Stimulated activated CD8-positive, alpha-beta memory T cell treated with anti-CD3 and anti-CD28 coated beads, Interleukin-7, amount 100 ng/mL, for 4 hours (primary cell): ENCODE results near the gene NMT2.

ENCODE experiments used
- DNase-seq, 2 donors: peaks; one replicate each; pipeline ENCODE4 v3.0.0-alpha.2; 2020; ENCODE audit warnings: low read depth in 2 of 2

The NMT2 gene

GRCh38 chr10:15092855-15093408 lies 75.6 kb downstream of the NMT2 start:
- DNase-seq: no peak

GRCh38 chr10:15091418-15091817 lies 77.1 kb downstream of the NMT2 start:
- DNase-seq: no peak

- DNase-seq: peak; percentile 57 to 75
Measured at GRCh38 chr10:15088428-15089261, 79.8 kb downstream of the NMT2 start, which contains the start of gene ACBD7. TSS of gene ACBD7 (minus strand) at chr10:15088776. CDS start at chr10:15088728, 48 bp downstream.

- DNase-seq: no peak
Measured at GRCh38 chr10:15084502-15084922, 84.0 kb downstream of the NMT2 start.

GRCh38 chr10:15083674-15084501 lies 84.6 kb downstream of the NMT2 start:
- DNase-seq: no peak

- no peak for DNase-seq
Measured at GRCh38 chr10:15075421-15075820, 93.1 kb downstream of the NMT2 start.

GRCh38 chr10:15072358-15072757 lies 96.1 kb downstream of the NMT2 start:
- DNase-seq: no peak

- no peak for DNase-seq
Measured at GRCh38 chr10:15069230-15069629, 99.3 kb downstream of the NMT2 start.

GRCh38 chr10:15068802-15069201 lies 99.7 kb downstream of the NMT2 start:
- DNase-seq: no peak

- DNase-seq: no peak
Measured at GRCh38 chr10:15067154-15067553, 101.3 kb downstream of the NMT2 start.

- no peak for DNase-seq
Measured at GRCh38 chr10:15060638-15061037, 107.9 kb downstream of the NMT2 start.

GRCh38 chr10:15059914-15060313 lies 108.6 kb downstream of the NMT2 start:
- DNase-seq: no peak

GRCh38 chr10:15058689-15059088 lies 109.8 kb downstream of the NMT2 start:
- DNase-seq: no peak
